Kidney (tissue), 14 donors: ENCODE results near the gene C11orf97. TPM values are rescaled to one million over a fixed set of nuclear protein-coding genes. Genes with fewer than 3 reads are reported as not detected.

Experiments used
- DNase-seq, 5 donors: peaks; one replicate each; pipeline ENCODE4 v3.0.0-alpha.2; 2013 to 2020
- FAIRE-seq: peaks from 2 replicates; lab custom pipeline; 2012; peaks lifted over from hg19 to GRCh38; lab: Jason Lieb, UNC
- H3K27ac ChIP-seq, 2 donors: one replicate each; pipeline ENCODE4 v1.7.0; 2013; ENCODE audit warnings: low read depth in 2 of 2, low read length in 2 of 2, inconsistent platforms in 1 of 2
- H3K27me3 ChIP-seq: one replicate; pipeline ENCODE4 v1.7.1; 2013; ENCODE audit warnings: low read length, inconsistent platforms; ENCODE audit not compliant: control insufficient read depth, insufficient read depth
- H3K36me3 ChIP-seq, 3 donors: one replicate each; pipeline versions ENCODE4 v1.7.0 to v1.7.1; 2013; ENCODE audit warnings: low read length in 3 of 3, control low read depth in 1 of 3, inconsistent platforms in 1 of 3; ENCODE audit not compliant: insufficient read depth in 3 of 3, control insufficient read depth in 2 of 3
- H3K4me1 ChIP-seq, 3 donors: one replicate each; pipeline versions ENCODE4 v1.7.0 to v1.7.1; 2013; ENCODE audit warnings: low read length in 3 of 3, inconsistent platforms in 1 of 3, low read depth in 1 of 3; ENCODE audit not compliant: control insufficient read depth in 2 of 3, insufficient read depth in 2 of 3
- H3K4me3 ChIP-seq, 3 donors: one replicate each; pipeline versions ENCODE4 v1.7.0 to v1.8.1; 2013; ENCODE audit warnings: low read length in 3 of 3, control low read depth in 1 of 3, inconsistent platforms in 1 of 3
- H3K9ac ChIP-seq, 3 donors: one replicate each; pipeline versions ENCODE4 v1.7.0 to v1.7.1; 2013; ENCODE audit warnings: low read length in 3 of 3, control low read depth in 1 of 3, inconsistent platforms in 1 of 3
- H3K9me3 ChIP-seq, 3 donors: one replicate each; pipeline versions ENCODE4 v1.7.0 to v1.7.1; 2013; ENCODE audit warnings: low read length in 3 of 3, control low read depth in 1 of 3, inconsistent platforms in 1 of 3; ENCODE audit not compliant: control insufficient read depth in 2 of 3, insufficient read depth in 1 of 3
- CTCF ChIP-seq: IDR thresholded peaks from 3 replicates; pipeline ENCODE4 v1.5.1; 2012; ENCODE audit warnings: mild to moderate bottlenecking, moderate library complexity, borderline replicate concordance; ENCODE audit not compliant: insufficient read depth; ENCODE audit errors: extremely low read depth
- intact Hi-C: fragments of 100-400 bp; cut with DNase I; formaldehyde crosslinking; loops from one replicate; pipeline ENCODE4 v1.11.1; 2022
- polyA plus RNA-seq: library from polyadenylated mRNA; stranded (reverse); fragments of 350-450 nt; fragmentation: Illumina TruSeq; extraction: RNeasy Lipid Tissue Mini Kit (QIAGEN cat#74804); gene quantifications from one replicate; pipeline ENCODE4 v1.2.3, GENCODE V29; 2014; ENCODE audit warnings: low read depth, low replicate concordance; ENCODE audit not compliant: insufficient read depth
- total RNA-seq: library from RNA; stranded (reverse); fragmentation: NEBNext Ultra II Directional; extraction: Animal tissue kit (Norgen Biotek cat#: 25700); gene quantifications from one replicate; pipeline ENCODE4 v1.2.1, GENCODE V29; 2021
- donor health status: control.
- donor health status: control.
- donor health status: control.
- donor health status: control.
- donor health status: control.
- donor health status: DM: yes; HTN: yes; CAD: no.
- donor health status: Normal renal cell carcinoma (clear cell type).

The C11orf97 gene
- total and polyA plus RNA-seq, 2 donors from 2014 or later = 1.5 TPM; not detected in 1

GRCh38 chr11:94532211-94532610, 19.9 kb downstream of the C11orf97 start:
- Histone ChIP-seq H3K36me3 (no peaks in the 10 kb centered on the region), H3K4me1 (no peaks in the 10 kb centered on the region), H3K27ac (no peak overlapping the region), H3K9me3 (no peaks in the 10 kb centered on the region), H3K9ac (no peak overlapping the region), H3K4me3 (no peak overlapping the region), H3K27me3 (no peaks in the 10 kb centered on the region)
- no peak for DNase-seq
- intact Hi-C loops = no loop called here
- no peak for TF ChIP-seq CTCF
- no peak for FAIRE-seq

- Histone ChIP-seq H3K9ac (no peak overlapping the region), H3K4me1 (no peaks in the 10 kb centered on the region), H3K27ac (no peak overlapping the region), H3K9me3 (no peaks in the 10 kb centered on the region), H3K4me3 (no peak overlapping the region), H3K36me3 (no peaks in the 10 kb centered on the region), H3K27me3 (no peaks in the 10 kb centered on the region)
- no peak for DNase-seq
- intact Hi-C loops = no loop called here
- FAIRE-seq = no peak
- no peak for TF ChIP-seq CTCF
These were observed 20.9 kb downstream of the C11orf97 start for GRCh38 chr11:94533206-94533605.

GRCh38 chr11:94533696-94534630, 21.7 kb downstream of the C11orf97 start:
- Histone ChIP-seq H3K36me3 (no peaks in the 10 kb centered on the region), H3K4me3 (no peak overlapping the region), H3K9me3 (no peaks in the 10 kb centered on the region), H3K4me1 (no peaks in the 10 kb centered on the region), H3K27me3 (no peaks in the 10 kb centered on the region), H3K9ac (no peak overlapping the region), H3K27ac (no peak overlapping the region)
- no peak for TF ChIP-seq CTCF
- DNase-seq = no peak
- no peak for FAIRE-seq
- intact Hi-C loops = no loop called here
